Activated naive CD8-positive, alpha-beta T cell treated with anti-CD3 and anti-CD28 coated beads, Interleukin-2, amount 10 ng/mL, durations not matched to agents 7 days and 5 days (primary cell): ENCODE data around the gene TNFRSF4. TPM values are rescaled to one million over a fixed set of nuclear protein-coding genes. Genes with fewer than 3 reads are reported as not detected.

Experiments
- ATAC-seq: fragments of 150-1000 bp; cut with Tn5 transposase; one replicate; pipeline ENCODE4 v1.10.0; 2021; ENCODE audit warnings: low read depth, moderate library complexity
- POLR2A ChIA-PET: fragments of 350-600 bp; sonication (Branson Sonifier 250); formaldehyde crosslinking; loops from one replicate; lab custom pipeline; 2021; ENCODE audit warnings: antibody characterized with exemption; lab: Charles Lee
- DNase-seq: peaks from one replicate; pipeline ENCODE4 v3.0.0; 2021
- H3K27ac Mint-ChIP-seq: one replicate; pipeline ENCODE4 v1.8.0; 2022; ENCODE audit warnings: mild to moderate bottlenecking, mixed read lengths
- H3K27me3 Mint-ChIP-seq: one replicate; pipeline ENCODE4 v1.8.0; 2022; ENCODE audit warnings: mild to moderate bottlenecking, moderate library complexity, mixed read lengths
- H3K36me3 Mint-ChIP-seq: one replicate; pipeline ENCODE4 v1.8.0; 2021; ENCODE audit warnings: mild to moderate bottlenecking, mixed read lengths
- H3K4me1 Mint-ChIP-seq: one replicate; pipeline ENCODE4 v1.8.0; 2021; ENCODE audit warnings: mixed read lengths
- H3K4me3 Mint-ChIP-seq: one replicate; pipeline ENCODE4 v1.8.0; 2022; ENCODE audit warnings: mild to moderate bottlenecking, moderate library complexity, mixed read lengths
- H3K9me3 Mint-ChIP-seq: one replicate; pipeline ENCODE4 v1.8.0; 2021; ENCODE audit warnings: mixed read lengths
- total RNA-seq, 2 experiments: library from RNA; stranded (reverse); gene quantifications; one replicate each; pipeline ENCODE4 v1.2.3, GENCODE V29; 2021

Gene TNFRSF4
- total RNA-seq, 2 experiments from 2014 or later: 2.4 to 3.1 TPM

DNA sequence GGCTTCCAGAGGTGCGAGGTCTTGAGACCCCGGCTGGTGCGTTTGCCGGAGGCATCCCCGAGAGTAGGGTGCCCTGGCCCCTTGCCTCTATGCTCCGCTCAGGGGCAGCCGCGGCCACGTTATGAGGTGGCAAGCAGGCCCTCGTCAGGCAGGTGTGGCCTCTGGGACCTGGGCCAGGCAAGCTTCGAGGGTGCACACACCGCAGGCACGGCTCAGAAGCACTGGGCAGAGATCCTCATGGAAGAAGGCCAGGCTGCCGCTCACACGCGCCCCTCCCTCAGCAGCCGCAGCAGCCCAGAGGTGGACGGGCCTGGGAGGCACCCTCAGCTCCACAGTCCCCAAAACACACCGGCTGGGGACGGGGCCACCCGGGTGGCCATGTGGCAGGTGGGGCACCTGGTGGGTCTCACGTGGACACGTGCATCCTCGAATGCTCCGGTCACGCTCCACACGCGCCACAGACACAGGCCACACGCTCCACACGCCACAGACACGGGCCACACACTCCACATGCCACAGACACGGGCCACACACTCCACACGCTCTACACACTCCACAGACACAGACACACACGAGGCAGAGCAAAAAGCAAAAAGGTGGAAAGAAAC, 11.4 kb upstream of the TNFRSF4 start:
- no peaks in the 10 kb centered on the region for H3K9me3 Mint-ChIP-seq
- H3K36me3 Mint-ChIP-seq: peaks cover 24% of the 10 kb centered on the region
- no peak for DNase-seq
- no peak for ATAC-seq
- H3K4me1 Mint-ChIP-seq: peaks cover 12% of the 10 kb centered on the region
- no peak overlapping the region for H3K27ac Mint-ChIP-seq
- H3K4me3 Mint-ChIP-seq: no peak overlapping the region
- POLR2A ChIA-PET: no interaction called here
- no peaks in the 10 kb centered on the region for H3K27me3 Mint-ChIP-seq

DNA sequence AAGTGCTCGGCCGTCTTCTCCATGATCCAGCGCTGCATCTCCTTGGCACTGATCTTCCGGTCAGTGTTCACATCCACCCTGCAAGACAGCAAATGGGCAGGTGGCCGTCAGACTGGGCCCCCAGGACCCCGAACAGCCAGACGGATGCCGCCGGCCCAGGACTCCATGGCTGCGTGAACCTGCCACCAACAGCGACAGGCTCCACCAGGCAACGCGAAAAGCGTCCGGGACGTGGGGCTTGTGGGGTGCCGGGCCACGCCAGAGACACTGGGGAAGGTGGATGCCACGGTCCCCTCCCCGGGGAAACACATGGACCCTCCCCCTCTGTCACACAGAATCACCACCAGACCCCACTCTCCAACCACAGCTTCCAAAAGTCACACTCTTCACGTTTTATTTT, 9.9 kb upstream of the TNFRSF4 start:
- no peak for DNase-seq
- no peak overlapping the region for H3K4me3 Mint-ChIP-seq

DNA sequence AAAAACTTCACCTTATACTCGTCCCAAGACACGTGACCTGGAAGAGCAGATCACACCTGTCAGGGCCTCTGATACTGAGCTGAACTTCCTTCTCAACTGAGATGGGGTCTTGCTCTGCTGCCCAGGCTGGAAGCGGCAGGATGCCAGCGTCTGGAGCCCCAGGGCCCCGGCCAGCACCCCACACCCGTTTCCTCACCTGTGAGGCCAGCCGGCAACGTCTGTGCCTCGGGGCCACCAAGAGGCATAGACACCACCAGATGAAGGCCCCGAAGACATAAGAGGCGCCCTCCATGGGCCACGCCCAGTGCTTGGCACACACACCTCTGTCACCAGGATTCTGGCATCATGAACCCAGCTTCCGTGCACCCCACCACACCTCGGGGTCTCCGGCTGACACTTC, 9.4 kb upstream of the TNFRSF4 start:
- no peak for DNase-seq
- Mint-ChIP-seq H3K36me3 (peaks cover 21% of the 10 kb centered on the region), H3K4me1 (peaks cover 3% of the 10 kb centered on the region), H3K27ac (no peak overlapping the region), H3K27me3 (no peaks in the 10 kb centered on the region), H3K4me3 (no peak overlapping the region), H3K9me3 (no peaks in the 10 kb centered on the region)
- no peak for ATAC-seq
- POLR2A ChIA-PET: no interaction called here

More for the DNA sequence above, 9.9 kb upstream of the TNFRSF4 start:
- ATAC-seq: no peak
- Mint-ChIP-seq H3K27ac (no peak overlapping the region), H3K9me3 (no peaks in the 10 kb centered on the region), H3K4me1 (peaks cover 3% of the 10 kb centered on the region), H3K36me3 (peaks cover 22% of the 10 kb centered on the region), H3K27me3 (no peaks in the 10 kb centered on the region)
- POLR2A ChIA-PET: no interaction called here

DNA sequence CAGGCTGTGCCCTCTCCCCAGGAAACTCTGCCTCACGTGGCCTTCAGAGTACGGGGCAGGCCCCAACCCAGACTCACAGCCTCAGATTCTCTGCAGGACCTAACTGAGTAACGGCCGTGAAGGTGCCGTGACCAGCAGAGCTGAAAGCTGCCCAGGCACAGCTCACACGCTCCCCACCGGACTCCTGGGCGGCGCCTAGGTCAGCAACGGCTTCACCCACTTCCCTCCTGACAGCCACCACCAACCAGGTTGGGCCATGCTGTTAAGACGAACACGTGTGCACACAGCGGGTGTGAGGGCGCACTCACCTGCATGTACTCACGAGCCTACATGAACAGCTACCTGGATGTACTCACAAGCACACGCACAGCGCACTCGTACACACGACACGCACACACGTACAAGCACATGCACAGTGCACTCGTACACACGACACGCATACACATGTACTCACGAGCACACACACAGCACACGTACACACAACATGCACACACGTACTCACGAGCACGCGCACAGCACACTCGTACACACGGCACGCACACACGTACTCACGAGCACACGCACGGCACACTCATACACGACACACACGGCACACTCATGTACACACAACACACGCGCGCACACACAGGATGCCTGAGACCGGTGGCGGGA, 8.7 kb upstream of the TNFRSF4 start:
- POLR2A ChIA-PET: no interaction called here
- no peak overlapping the region for H3K4me3 Mint-ChIP-seq
- H3K9me3 Mint-ChIP-seq: no peaks in the 10 kb centered on the region
- H3K4me1 Mint-ChIP-seq: peaks cover 3% of the 10 kb centered on the region
- H3K36me3 Mint-ChIP-seq: peaks cover 21% of the 10 kb centered on the region
- no peak for ATAC-seq
- H3K27me3 Mint-ChIP-seq: no peaks in the 10 kb centered on the region
- no peak for DNase-seq
- no peak overlapping the region for H3K27ac Mint-ChIP-seq

DNA sequence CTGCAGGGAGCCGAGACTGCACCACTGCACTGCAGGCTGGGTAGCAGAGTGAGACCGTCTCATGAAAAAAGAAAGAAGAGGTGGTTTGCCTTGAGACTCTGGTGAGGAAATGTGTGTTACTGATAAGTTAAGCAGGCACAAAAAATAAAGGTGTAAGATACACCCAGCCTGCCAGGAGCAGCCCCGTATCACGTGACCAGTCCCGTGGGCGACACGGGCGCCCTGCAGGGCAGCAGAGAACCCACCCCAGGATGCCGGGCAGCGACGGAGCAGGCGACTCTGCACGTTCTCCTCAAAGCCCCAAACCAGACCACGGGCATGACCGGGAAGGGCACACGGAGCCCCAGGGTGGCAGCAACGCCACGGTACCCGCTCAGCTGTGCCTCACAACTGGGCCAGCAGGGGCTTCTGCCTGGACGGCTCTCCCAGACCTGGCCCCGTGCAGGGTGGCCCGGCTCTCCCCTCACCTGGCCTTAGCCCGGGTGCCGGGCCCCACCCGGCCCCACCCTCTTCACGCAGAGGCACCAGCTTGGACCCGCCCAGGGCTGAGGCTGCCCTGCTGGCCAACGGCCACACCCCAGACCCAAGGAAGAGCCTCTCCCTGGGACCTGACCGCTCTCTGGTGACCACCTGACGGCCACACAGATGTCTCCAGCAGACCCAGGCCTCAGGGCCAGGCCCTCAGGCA, 8.1 kb upstream of the TNFRSF4 start:
- Mint-ChIP-seq H3K36me3 (peaks cover 21% of the 10 kb centered on the region), H3K27ac (no peak overlapping the region)

DNA sequence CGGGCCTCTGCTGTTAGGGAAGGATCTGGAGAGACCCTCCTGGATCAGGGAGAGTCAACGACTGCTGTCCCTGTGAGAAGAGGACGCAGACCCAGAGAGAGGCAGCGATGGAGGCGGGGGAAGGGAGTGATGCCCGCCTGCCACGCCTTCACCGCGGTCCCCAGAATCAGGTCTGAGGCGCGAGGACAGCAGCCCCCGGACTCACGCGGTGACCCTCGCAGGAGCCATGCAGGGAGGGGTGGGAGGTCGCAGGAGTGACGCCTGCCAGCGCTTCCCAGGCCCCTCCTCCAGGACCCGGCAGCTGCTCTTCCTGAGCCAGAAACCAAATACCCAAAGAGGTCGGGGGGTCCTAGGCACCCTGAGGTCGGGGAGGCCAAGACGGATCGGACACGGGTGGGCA, 6.2 kb upstream of the TNFRSF4 start:
- no peaks in the 10 kb centered on the region for H3K27me3 Mint-ChIP-seq
- peaks cover 17% of the 10 kb centered on the region for H3K36me3 Mint-ChIP-seq
- POLR2A ChIA-PET: interaction anchor here (1.4 kb wide), 1 partner anchor 18 kb away, joined by 3 read pairs; no protein-coding TSS in a partner anchor
- peaks cover 7% of the 10 kb centered on the region for H3K4me1 Mint-ChIP-seq
- no peak overlapping the region for H3K27ac Mint-ChIP-seq
- no peak for ATAC-seq
- DNase-seq: no peak
- H3K4me3 Mint-ChIP-seq: no peak overlapping the region
- H3K9me3 Mint-ChIP-seq: no peaks in the 10 kb centered on the region

More for the DNA sequence above, 8.1 kb upstream of the TNFRSF4 start:
- Mint-ChIP-seq H3K9me3 (no peaks in the 10 kb centered on the region), H3K4me3 (no peak overlapping the region), H3K27me3 (no peaks in the 10 kb centered on the region), H3K4me1 (peaks cover 3% of the 10 kb centered on the region)
- DNase-seq (no peak), ATAC-seq (no peak)
- POLR2A ChIA-PET: no interaction called here

DNA sequence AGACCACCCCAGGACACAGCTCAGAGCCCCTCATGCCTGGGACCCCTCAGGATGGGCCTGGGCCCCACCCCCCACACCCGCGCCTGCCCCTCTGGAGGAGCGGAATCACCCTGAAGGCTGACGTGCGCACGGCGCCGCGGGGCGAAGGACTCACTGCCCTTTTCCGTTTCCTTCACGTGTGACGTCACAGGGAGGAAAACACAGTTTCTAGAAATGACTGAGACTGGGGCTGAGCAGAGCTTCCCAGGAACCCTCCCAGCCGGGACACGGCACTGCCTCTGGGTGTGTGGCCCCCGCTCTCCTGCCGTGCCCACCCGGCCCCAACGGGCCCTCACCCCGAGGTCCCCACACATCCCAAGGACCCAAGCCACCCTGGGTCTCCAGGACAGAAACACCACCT, 5.4 kb upstream of the TNFRSF4 start:
- peaks cover 14% of the 10 kb centered on the region for H3K36me3 Mint-ChIP-seq

DNA sequence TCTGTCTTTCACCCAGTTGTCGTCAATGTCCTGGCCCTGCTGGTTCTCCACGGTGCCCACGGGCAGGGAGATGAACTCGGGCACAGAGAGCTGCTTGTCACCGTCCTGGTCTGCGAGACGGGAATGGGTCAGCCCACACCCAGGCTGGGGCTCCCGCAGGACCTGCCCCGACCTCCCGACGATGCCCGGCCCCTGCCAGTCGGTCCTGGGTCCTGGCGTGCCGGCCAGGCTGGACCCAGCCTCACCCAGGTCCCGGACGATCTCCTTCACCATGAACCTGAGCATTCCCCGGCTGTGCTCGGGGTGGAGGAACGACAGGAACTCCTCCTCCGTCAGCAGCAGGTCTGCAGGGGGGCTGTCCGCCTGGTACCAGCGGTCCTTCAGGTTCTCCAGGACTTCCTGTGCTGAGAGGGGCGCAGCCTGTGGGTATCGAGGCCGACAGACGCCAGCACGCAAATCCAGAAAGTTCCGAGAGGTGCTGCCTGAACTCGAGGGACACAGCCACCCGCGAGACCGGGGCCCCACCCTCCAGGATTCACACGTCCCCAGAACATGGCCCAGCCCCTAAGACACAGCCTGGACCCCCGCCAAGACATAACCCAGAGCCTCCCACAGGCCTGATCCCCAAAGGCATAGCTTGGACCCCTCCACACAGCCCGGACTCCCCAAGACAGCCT, 4.7 kb upstream of the TNFRSF4 start:
- ATAC-seq (no peak), DNase-seq (no peak)
- H3K27ac Mint-ChIP-seq: no peak overlapping the region
- peaks cover 13% of the 10 kb centered on the region for H3K36me3 Mint-ChIP-seq
- H3K4me3 Mint-ChIP-seq: no peak overlapping the region
- peaks cover 11% of the 10 kb centered on the region for H3K4me1 Mint-ChIP-seq
- no peaks in the 10 kb centered on the region for H3K9me3 Mint-ChIP-seq
- H3K27me3 Mint-ChIP-seq: no peaks in the 10 kb centered on the region
- POLR2A ChIA-PET: no interaction called here

More for the DNA sequence above, 5.4 kb upstream of the TNFRSF4 start:
- Mint-ChIP-seq H3K9me3 (no peaks in the 10 kb centered on the region), H3K27ac (no peak overlapping the region), H3K4me3 (no peak overlapping the region), H3K4me1 (peaks cover 9% of the 10 kb centered on the region), H3K27me3 (no peaks in the 10 kb centered on the region)
- POLR2A ChIA-PET: no interaction called here
- DNase-seq (no peak), ATAC-seq (no peak)

DNA sequence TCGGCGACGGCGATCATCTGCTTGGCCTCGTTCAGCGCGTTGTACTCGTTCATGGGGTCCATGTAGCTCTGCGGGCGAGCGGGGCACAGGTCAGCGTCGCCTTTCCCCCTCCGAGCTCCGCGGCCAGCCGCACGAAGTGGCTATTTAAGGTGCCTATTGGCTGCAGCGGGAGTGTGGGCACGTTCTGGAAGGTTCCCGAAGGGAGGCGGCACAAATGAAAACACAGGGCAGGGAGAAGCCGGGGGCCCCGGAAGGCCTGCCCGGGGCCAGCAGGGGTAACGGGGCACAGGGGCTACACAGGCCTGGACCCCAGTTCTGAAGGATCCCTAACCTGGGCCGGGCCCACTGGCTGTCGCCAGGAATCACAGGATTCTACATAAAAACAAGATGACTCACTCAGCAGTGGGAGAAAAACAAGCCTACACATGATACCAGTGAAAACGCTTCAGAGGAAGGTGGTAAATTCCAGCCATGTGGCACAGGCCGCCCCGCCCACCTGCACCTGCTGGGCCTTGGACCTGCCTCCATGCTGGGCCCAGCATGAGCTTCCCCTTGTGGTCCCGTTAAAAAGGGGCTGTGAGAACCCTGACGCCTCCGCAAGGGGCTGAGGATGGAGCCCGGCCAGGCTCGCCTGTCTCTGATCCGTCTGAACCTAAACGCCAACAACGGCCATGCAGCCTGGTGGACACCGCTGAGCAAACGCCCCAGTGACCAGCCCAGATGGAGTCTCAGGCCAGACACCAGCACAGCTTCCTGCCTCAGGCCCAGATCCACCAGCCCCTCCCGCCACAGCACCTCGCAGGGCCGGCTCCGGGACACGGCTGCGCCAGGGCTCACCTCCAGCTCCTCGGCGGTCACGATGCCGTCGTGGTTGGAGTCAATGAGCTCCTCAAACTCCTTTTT, 3.9 kb upstream of the TNFRSF4 start:
- ATAC-seq: no peak
- POLR2A ChIA-PET: no interaction called here
- Mint-ChIP-seq H3K4me1 (peaks cover 11% of the 10 kb centered on the region), H3K27ac (no peak overlapping the region), H3K27me3 (no peaks in the 10 kb centered on the region), H3K4me3 (no peak overlapping the region), H3K9me3 (no peaks in the 10 kb centered on the region), H3K36me3 (peaks cover 8% of the 10 kb centered on the region)
- no peak for DNase-seq

DNA sequence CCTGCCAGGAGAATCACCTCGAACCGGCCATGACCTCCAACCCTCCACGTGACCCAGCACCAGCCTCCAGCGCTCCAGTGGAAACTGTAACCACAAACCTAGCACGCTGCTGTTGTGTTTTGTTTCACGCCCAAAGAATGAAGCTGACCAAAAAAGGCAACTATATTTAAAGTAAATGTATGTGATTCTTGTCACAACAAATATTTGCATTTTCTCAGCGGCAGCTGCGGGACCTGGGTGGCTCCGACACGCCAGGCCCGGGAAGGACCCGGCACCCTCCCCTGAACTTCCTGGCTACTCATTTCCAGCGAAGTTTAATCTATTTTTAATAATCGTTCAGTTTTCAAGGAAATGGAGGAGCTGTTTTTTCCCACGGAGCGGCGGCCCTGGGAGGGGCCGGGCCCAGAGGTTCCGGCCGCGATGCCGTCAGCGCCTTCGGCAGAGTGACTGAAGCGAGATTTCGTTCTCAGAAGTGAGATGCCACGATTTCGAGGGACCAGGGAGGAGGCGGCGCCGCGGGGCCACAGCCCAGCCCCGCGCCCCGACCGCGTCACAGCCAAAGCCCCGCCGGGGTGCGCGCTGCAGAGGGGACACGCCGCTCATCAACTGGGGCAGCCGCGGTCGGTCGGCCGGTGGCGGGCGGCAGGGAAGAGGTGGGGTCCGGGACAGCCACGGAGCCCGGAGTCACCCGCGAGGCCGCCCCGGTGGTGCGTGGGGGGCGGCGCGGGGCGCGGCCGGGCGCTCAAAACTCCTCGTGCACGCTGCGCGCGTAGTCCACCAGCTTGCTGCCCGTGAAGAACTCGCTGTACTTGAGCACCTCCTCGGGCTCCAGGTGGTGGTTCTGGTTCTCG, 3.0 kb upstream of the TNFRSF4 start:
- H3K27me3 Mint-ChIP-seq: no peaks in the 10 kb centered on the region
- DNase-seq: no peak
- peaks cover 5% of the 10 kb centered on the region for H3K36me3 Mint-ChIP-seq
- no peak for ATAC-seq
- peak overlapping the region; percentile 49 for H3K27ac Mint-ChIP-seq
- POLR2A ChIA-PET: interaction anchor here (2.4 kb wide), 1 partner anchor 14 kb away, joined by 6 read pairs; no protein-coding TSS in a partner anchor
- peaks cover 8% of the 10 kb centered on the region for H3K4me1 Mint-ChIP-seq
- no peak overlapping the region for H3K4me3 Mint-ChIP-seq
- H3K9me3 Mint-ChIP-seq: no peaks in the 10 kb centered on the region

DNA sequence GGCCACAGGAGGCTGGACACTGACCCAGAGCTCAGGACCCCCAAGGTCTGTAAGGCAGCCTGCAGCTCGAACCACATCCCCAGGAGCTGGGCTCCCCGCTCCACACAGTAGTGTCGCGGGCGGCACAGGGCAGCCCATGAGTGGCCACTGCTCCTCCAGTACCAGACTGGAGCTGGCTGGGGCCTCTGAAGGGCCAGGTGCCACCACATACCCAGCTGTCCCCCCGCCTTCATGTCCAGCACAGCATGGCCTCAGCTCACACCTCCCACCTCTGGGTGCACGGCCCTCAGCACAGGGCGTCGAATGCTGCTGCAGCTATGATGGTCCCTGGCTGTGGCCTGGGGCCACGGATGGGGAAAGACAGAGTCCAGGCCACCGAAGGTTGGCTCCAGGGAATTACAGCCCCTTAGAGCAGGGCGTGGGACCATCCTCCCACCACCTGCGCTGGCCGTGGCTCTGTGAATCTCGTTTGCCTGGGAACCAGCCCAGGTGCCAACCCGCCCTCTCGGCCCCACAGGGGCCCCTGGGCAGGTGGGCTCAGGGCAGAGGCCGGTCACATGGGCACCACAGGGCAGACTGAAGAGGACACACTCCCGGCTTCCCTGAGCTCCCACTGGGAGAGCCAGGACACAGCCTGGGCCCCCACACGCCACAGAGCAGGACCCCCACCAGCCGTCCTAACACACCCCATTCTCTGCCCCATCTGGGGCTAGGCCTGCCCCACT, 2.1 kb upstream of the TNFRSF4 start:
- Mint-ChIP-seq H3K9me3 (no peaks in the 10 kb centered on the region), H3K36me3 (peaks cover 5% of the 10 kb centered on the region), H3K27ac (no peak overlapping the region), H3K27me3 (no peaks in the 10 kb centered on the region), H3K4me3 (no peak overlapping the region), H3K4me1 (peaks cover 8% of the 10 kb centered on the region)
- DNase-seq (no peak), ATAC-seq (no peak)
- POLR2A ChIA-PET: interaction anchor here (2.4 kb wide), 1 partner anchor 15 kb away, joined by 6 read pairs; no protein-coding TSS in a partner anchor
